ENCODE measurements around the gene KDM1B. TPM values are rescaled to one million over a fixed set of nuclear protein-coding genes. Genes with fewer than 3 reads are reported as not detected.
A peak's percentile ranks its signal among the peaks of the same experiment; 100 is the strongest.
"Not testable (repeated sequence)": the region's sequence is repeated elsewhere in the genome, so short reads cannot be mapped to it uniquely, and the experiment has no call there.

The KDM1B gene
- total RNA-seq, 3 donors from 2014 or later = 11.0 to 14.3 (median 12.5) TPM

DNA sequence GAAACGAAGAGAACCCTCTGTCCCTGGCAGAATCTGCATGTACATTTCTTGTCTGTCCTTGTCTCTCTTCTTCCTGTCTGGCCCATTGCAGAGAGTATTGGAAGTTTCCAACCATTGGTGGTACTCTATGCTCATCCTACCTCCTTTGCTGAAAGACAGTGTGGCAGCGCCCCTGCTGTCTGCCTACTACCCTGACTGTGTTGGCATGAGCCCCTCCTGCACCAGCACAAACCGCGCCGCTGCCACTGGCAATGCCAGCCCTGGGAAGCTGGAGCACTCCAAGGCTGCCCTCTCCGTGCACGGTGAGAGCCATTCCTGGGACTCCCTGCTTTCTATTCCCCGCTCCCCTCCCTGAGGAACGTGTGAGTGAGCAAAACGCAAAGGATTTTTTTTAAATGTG is 32.5 kb downstream of the KDM1B start:
- no peaks in the 10 kb centered on the region for H3K9me3 Mint-ChIP-seq
- no peaks in the 10 kb centered on the region for H3K4me1 Mint-ChIP-seq (ENCODE audit: low read depth)
- H3K36me3 Mint-ChIP-seq (ENCODE audit: insufficient read depth) = peaks cover 28% of the 10 kb centered on the region
- no peak overlapping the region for H3K4me3 Mint-ChIP-seq
- H3K27me3 Mint-ChIP-seq (ENCODE audit: low read depth) = no peaks in the 10 kb centered on the region
- DNase-seq (no peak), ATAC-seq (no peak)

- ATAC-seq = no peak
- Mint-ChIP-seq H3K4me1 (ENCODE audit: low read depth) (no peaks in the 10 kb centered on the region), H3K27me3 (ENCODE audit: low read depth) (no peaks in the 10 kb centered on the region), H3K9me3 (no peaks in the 10 kb centered on the region), H3K4me3 (no peak overlapping the region), H3K36me3 (ENCODE audit: insufficient read depth) (peaks cover 23% of the 10 kb centered on the region)
- DNase-seq = no peak
Observed at GRCh38 chr6:18189196-18189595, 34.0 kb downstream of the KDM1B start.

GRCh38 chr6:18192026-18192425 is 36.8 kb downstream of the KDM1B start:
- Mint-ChIP-seq H3K4me1 (ENCODE audit: low read depth) (no peaks in the 10 kb centered on the region), H3K27me3 (ENCODE audit: low read depth) (no peaks in the 10 kb centered on the region), H3K36me3 (ENCODE audit: insufficient read depth) (peaks cover 33% of the 10 kb centered on the region), H3K4me3 (no peak overlapping the region), H3K9me3 (no peaks in the 10 kb centered on the region)
- no peak for DNase-seq
- ATAC-seq = no peak

GRCh38 chr6:18203786-18204185 is 48.6 kb downstream of the KDM1B start:
- Mint-ChIP-seq H3K36me3 (ENCODE audit: insufficient read depth) (peaks cover 43% of the 10 kb centered on the region), H3K9me3 (no peaks in the 10 kb centered on the region), H3K27me3 (ENCODE audit: low read depth) (no peaks in the 10 kb centered on the region), H3K4me1 (ENCODE audit: low read depth) (no peaks in the 10 kb centered on the region), H3K4me3 (no peak overlapping the region)
- ATAC-seq = no peak
- DNase-seq = no peak

- peaks cover 45% of the 10 kb centered on the region for H3K36me3 Mint-ChIP-seq (ENCODE audit: insufficient read depth)
- H3K4me3 Mint-ChIP-seq = no peak overlapping the region
- H3K4me1 Mint-ChIP-seq (ENCODE audit: low read depth) = no peaks in the 10 kb centered on the region
- H3K27me3 Mint-ChIP-seq (ENCODE audit: low read depth) = no peaks in the 10 kb centered on the region
- DNase-seq (no peak), ATAC-seq (no peak)
- no peaks in the 10 kb centered on the region for H3K9me3 Mint-ChIP-seq
Observed at GRCh38 chr6:18204691-18205090, 49.5 kb downstream of the KDM1B start.

- H3K27me3 Mint-ChIP-seq (ENCODE audit: low read depth) = no peaks in the 10 kb centered on the region
- ATAC-seq = no peak
- no peak for DNase-seq
- H3K4me1 Mint-ChIP-seq (ENCODE audit: low read depth) = peaks cover 5% of the 10 kb centered on the region
- no peaks in the 10 kb centered on the region for H3K9me3 Mint-ChIP-seq
- H3K36me3 Mint-ChIP-seq (ENCODE audit: insufficient read depth) = peaks cover 41% of the 10 kb centered on the region
- no peak overlapping the region for H3K4me3 Mint-ChIP-seq
Observed at GRCh38 chr6:18206591-18206990, 51.4 kb downstream of the KDM1B start.

GRCh38 chr6:18207438-18207837 is 52.2 kb downstream of the KDM1B start:
- ATAC-seq = no peak
- H3K27me3 Mint-ChIP-seq (ENCODE audit: low read depth) = no peaks in the 10 kb centered on the region
- peaks cover 6% of the 10 kb centered on the region for H3K4me1 Mint-ChIP-seq (ENCODE audit: low read depth)
- no peak overlapping the region for H3K4me3 Mint-ChIP-seq
- no peaks in the 10 kb centered on the region for H3K9me3 Mint-ChIP-seq
- DNase-seq = no peak
- peaks cover 41% of the 10 kb centered on the region for H3K36me3 Mint-ChIP-seq (ENCODE audit: insufficient read depth)

DNA sequence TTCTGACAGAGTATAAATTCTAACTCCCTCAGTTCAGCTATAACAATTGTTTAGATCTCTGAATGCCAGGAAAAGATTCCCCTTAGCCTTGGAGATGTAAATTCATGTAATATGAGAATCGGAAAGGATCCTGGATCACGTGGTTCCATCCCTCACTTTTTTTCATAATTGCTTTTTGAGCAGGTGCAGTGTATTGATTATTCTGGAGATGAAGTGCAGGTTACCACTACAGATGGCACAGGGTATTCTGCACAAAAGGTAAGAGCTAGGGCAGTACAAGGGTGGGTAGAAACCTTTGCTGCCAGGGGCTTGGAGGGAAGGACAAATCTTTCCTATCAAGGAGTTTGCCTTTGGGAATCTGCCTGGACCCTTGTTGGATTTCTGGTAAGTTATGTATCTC is 52.7 kb downstream of the KDM1B start:
- Mint-ChIP-seq H3K27me3 (ENCODE audit: low read depth) (no peaks in the 10 kb centered on the region), H3K4me3 (no peak overlapping the region), H3K36me3 (ENCODE audit: insufficient read depth) (peaks cover 41% of the 10 kb centered on the region), H3K9me3 (no peaks in the 10 kb centered on the region), H3K4me1 (ENCODE audit: low read depth) (peaks cover 6% of the 10 kb centered on the region)
- DNase-seq (no peak), ATAC-seq (no peak)

GRCh38 chr6:18208778-18209177 is 53.6 kb downstream of the KDM1B start:
- DNase-seq; H3K27me3 Mint-ChIP-seq (ENCODE audit: low read depth); H3K9me3 Mint-ChIP-seq; ATAC-seq; H3K4me3 Mint-ChIP-seq; H3K4me1 Mint-ChIP-seq (ENCODE audit: low read depth): not testable (repeated sequence)
- peaks cover 40% of the 10 kb centered on the region for H3K36me3 Mint-ChIP-seq (ENCODE audit: insufficient read depth)

- H3K9me3 Mint-ChIP-seq = no peaks in the 10 kb centered on the region
Observed at GRCh38 chr6:18209539-18210197, 54.4 kb downstream of the KDM1B start.

GRCh38 chr6:18210707-18211106 is 55.5 kb downstream of the KDM1B start:
- ATAC-seq (no peak), DNase-seq (no peak)
- no peaks in the 10 kb centered on the region for H3K27me3 Mint-ChIP-seq (ENCODE audit: low read depth)
- peaks cover 39% of the 10 kb centered on the region for H3K36me3 Mint-ChIP-seq (ENCODE audit: insufficient read depth)
- no peak overlapping the region for H3K4me3 Mint-ChIP-seq
- no peaks in the 10 kb centered on the region for H3K9me3 Mint-ChIP-seq
- H3K4me1 Mint-ChIP-seq (ENCODE audit: low read depth) = peaks cover 13% of the 10 kb centered on the region

More at GRCh38 chr6:18209539-18210197, 54.4 kb downstream of the KDM1B start:
- peaks cover 39% of the 10 kb centered on the region for H3K36me3 Mint-ChIP-seq (ENCODE audit: insufficient read depth)
- peaks cover 13% of the 10 kb centered on the region for H3K4me1 Mint-ChIP-seq (ENCODE audit: low read depth)
- DNase-seq (no peak), ATAC-seq (no peak)
- no peak overlapping the region for H3K4me3 Mint-ChIP-seq
- no peaks in the 10 kb centered on the region for H3K27me3 Mint-ChIP-seq (ENCODE audit: low read depth)

- Mint-ChIP-seq H3K36me3 (ENCODE audit: insufficient read depth) (peaks cover 40% of the 10 kb centered on the region), H3K4me3 (no peak overlapping the region), H3K4me1 (ENCODE audit: low read depth) (peaks cover 14% of the 10 kb centered on the region), H3K9me3 (no peaks in the 10 kb centered on the region), H3K27me3 (ENCODE audit: low read depth) (no peaks in the 10 kb centered on the region)
- ATAC-seq = peak; percentile 87 to 89
- DNase-seq = no peak
Observed at GRCh38 chr6:18211338-18211737, 56.1 kb downstream of the KDM1B start.

- Mint-ChIP-seq H3K4me3 (no peak overlapping the region), H3K36me3 (ENCODE audit: insufficient read depth) (peaks cover 45% of the 10 kb centered on the region), H3K27me3 (ENCODE audit: low read depth) (no peaks in the 10 kb centered on the region), H3K9me3 (no peaks in the 10 kb centered on the region), H3K4me1 (ENCODE audit: low read depth) (peaks cover 15% of the 10 kb centered on the region)
- no peak for ATAC-seq
- DNase-seq = no peak
Observed at GRCh38 chr6:18212231-18212630, 57.0 kb downstream of the KDM1B start.

- Mint-ChIP-seq H3K4me3 (no peak overlapping the region), H3K4me1 (ENCODE audit: low read depth) (peaks cover 15% of the 10 kb centered on the region), H3K36me3 (ENCODE audit: insufficient read depth) (peaks cover 42% of the 10 kb centered on the region), H3K9me3 (no peaks in the 10 kb centered on the region), H3K27me3 (ENCODE audit: low read depth) (no peaks in the 10 kb centered on the region)
- no peak for DNase-seq
- ATAC-seq = peak in 1 of 2 donors; percentile 12
Observed at GRCh38 chr6:18213439-18213838, 58.2 kb downstream of the KDM1B start.

DNA sequence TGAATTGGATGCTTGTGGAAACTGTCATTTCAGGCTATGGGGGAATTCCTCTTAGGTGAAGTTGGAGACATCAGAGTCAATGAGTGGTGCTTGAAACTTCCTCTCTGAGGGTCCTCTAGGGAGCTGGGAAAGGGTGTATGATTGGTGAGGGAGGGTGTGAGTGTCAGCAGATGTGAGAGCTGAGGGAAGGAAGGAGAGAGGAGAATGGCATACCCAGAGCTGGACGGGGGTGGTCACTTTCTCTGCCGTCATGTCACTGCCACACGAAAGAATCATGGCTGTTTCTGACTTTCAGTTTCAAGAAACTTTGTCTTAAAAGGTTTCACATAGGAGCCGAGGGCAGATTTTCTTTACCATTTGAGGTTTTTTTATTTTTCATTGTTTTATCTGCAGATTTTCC is 58.8 kb downstream of the KDM1B start:
- peaks cover 43% of the 10 kb centered on the region for H3K36me3 Mint-ChIP-seq (ENCODE audit: insufficient read depth)
- peaks cover 15% of the 10 kb centered on the region for H3K4me1 Mint-ChIP-seq (ENCODE audit: low read depth)
- ATAC-seq (no peak), DNase-seq (no peak)
- H3K27me3 Mint-ChIP-seq (ENCODE audit: low read depth) = no peaks in the 10 kb centered on the region
- peak overlapping the region; percentile 3 for H3K4me3 Mint-ChIP-seq
- no peaks in the 10 kb centered on the region for H3K9me3 Mint-ChIP-seq
